ENCODE measurements around the gene EEPD1.

- no peak for TF ChIP-seq ARNT (IDR thresholded peaks at IDR 0.05)
- TF ChIP-seq SP1 (IDR thresholded peaks at IDR 0.05): no peak
- no peak for TF ChIP-seq ZNF384 (IDR thresholded peaks at IDR 0.05)
- no peak for TF ChIP-seq FOXM1 (IDR thresholded peaks at IDR 0.05; ENCODE audit: borderline replicate concordance)
Observed at GRCh38 chr7:36298106-36298505, 145.1 kb downstream of the EEPD1 start.

Measured in HEK293T (cell line).